ENCODE results near the gene DSCAM. TPM values are rescaled to one million over a fixed set of nuclear protein-coding genes. Genes with fewer than 3 reads are reported as not detected.

The DSCAM gene
- total RNA-seq, 3 donors from 2014 or later = not detected

GRCh38 chr21:40074198-40074597 lies 772.8 kb downstream of the DSCAM start:
- H3K36me3 Mint-ChIP-seq (ENCODE audit: insufficient read depth) = no peaks in the 10 kb centered on the region
- DNase-seq (no peak), ATAC-seq (no peak)
- H3K9me3 Mint-ChIP-seq = no peaks in the 10 kb centered on the region
- H3K4me3 Mint-ChIP-seq = no peak overlapping the region
- no peaks in the 10 kb centered on the region for H3K27me3 Mint-ChIP-seq (ENCODE audit: low read depth)
- no peaks in the 10 kb centered on the region for H3K4me1 Mint-ChIP-seq (ENCODE audit: low read depth)

GRCh38 chr21:40073642-40074041 lies 773.3 kb downstream of the DSCAM start:
- H3K36me3 Mint-ChIP-seq (ENCODE audit: insufficient read depth) = no peaks in the 10 kb centered on the region

GRCh38 chr21:40070871-40071270 lies 776.1 kb downstream of the DSCAM start:
- H3K4me1 Mint-ChIP-seq (ENCODE audit: low read depth) = no peaks in the 10 kb centered on the region
- no peak for DNase-seq
- H3K4me3 Mint-ChIP-seq = no peak overlapping the region
- no peaks in the 10 kb centered on the region for H3K27me3 Mint-ChIP-seq (ENCODE audit: low read depth)
- no peak for ATAC-seq
- no peaks in the 10 kb centered on the region for H3K36me3 Mint-ChIP-seq (ENCODE audit: insufficient read depth)
- no peaks in the 10 kb centered on the region for H3K9me3 Mint-ChIP-seq

More at GRCh38 chr21:40073642-40074041, 773.3 kb downstream of the DSCAM start:
- Mint-ChIP-seq H3K27me3 (ENCODE audit: low read depth) (no peaks in the 10 kb centered on the region), H3K9me3 (no peaks in the 10 kb centered on the region), H3K4me1 (ENCODE audit: low read depth) (no peaks in the 10 kb centered on the region), H3K4me3 (no peak overlapping the region)
- DNase-seq = no peak
- no peak for ATAC-seq

DNA sequence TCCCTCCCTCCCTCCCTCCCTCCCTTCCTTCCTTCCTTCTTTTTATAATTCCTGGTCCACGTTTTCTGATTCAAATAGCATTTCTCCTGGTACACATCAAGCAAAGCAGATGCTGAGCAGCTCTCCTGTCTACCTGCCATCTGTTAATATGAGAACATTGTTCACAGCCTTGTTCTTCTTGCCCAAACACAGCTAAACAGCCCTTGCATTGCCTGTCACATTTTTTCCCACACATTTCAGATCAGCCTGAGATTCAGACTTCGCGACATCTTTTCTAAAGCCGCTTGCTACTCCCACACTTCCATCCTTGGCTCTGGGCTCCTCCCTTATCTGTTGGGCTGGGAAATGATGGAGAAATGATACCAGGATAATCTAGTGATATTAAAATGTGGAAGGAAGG lies 779.2 kb downstream of the DSCAM start:
- DNase-seq = no peak
- ATAC-seq = no peak
- no peaks in the 10 kb centered on the region for H3K4me1 Mint-ChIP-seq (ENCODE audit: low read depth)
- no peaks in the 10 kb centered on the region for H3K36me3 Mint-ChIP-seq (ENCODE audit: insufficient read depth)
- no peaks in the 10 kb centered on the region for H3K27me3 Mint-ChIP-seq (ENCODE audit: low read depth)
- H3K9me3 Mint-ChIP-seq = no peaks in the 10 kb centered on the region
- H3K4me3 Mint-ChIP-seq = no peak overlapping the region

GRCh38 chr21:40066221-40066620 lies 780.7 kb downstream of the DSCAM start:
- no peak for ATAC-seq
- no peak overlapping the region for H3K4me3 Mint-ChIP-seq

DNA sequence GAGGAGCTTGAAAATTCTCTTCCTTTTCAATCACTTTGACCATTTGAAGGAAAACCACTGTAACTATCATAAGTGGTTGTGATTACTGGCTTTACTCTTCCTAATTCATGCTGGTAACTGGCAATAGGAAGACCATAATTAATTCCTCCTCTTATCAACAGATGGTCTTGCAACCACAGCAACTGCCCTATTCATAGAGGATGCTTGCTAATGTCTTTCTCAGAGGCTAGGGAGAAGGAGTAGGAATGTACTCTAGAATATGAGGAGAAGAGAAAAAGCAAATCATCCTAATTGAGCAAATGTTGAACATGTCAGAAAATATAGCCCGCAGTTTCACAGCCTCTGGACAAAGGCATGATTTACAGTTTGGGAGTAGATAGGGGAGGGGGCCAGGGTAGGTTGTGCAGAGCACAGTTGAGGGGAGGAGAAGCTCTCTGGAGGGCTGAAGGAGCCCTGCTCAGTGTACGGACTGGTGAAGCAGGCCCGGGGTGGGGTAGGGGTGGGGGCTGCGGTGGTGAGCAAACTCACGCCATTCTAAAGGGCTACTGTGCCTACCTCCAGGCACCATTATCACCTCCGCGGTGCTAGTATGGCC lies 786.8 kb downstream of the DSCAM start:
- ATAC-seq = no peak
- no peaks in the 10 kb centered on the region for H3K27me3 Mint-ChIP-seq (ENCODE audit: low read depth)
- no peak for DNase-seq
- no peaks in the 10 kb centered on the region for H3K36me3 Mint-ChIP-seq (ENCODE audit: insufficient read depth)
- no peak overlapping the region for H3K4me3 Mint-ChIP-seq
- peaks cover 3% of the 10 kb centered on the region for H3K9me3 Mint-ChIP-seq
- no peaks in the 10 kb centered on the region for H3K4me1 Mint-ChIP-seq (ENCODE audit: low read depth)

More at GRCh38 chr21:40066221-40066620, 780.7 kb downstream of the DSCAM start:
- Mint-ChIP-seq H3K9me3 (no peaks in the 10 kb centered on the region), H3K27me3 (ENCODE audit: low read depth) (no peaks in the 10 kb centered on the region), H3K36me3 (ENCODE audit: insufficient read depth) (no peaks in the 10 kb centered on the region), H3K4me1 (ENCODE audit: low read depth) (no peaks in the 10 kb centered on the region)
- no peak for DNase-seq

DNA sequence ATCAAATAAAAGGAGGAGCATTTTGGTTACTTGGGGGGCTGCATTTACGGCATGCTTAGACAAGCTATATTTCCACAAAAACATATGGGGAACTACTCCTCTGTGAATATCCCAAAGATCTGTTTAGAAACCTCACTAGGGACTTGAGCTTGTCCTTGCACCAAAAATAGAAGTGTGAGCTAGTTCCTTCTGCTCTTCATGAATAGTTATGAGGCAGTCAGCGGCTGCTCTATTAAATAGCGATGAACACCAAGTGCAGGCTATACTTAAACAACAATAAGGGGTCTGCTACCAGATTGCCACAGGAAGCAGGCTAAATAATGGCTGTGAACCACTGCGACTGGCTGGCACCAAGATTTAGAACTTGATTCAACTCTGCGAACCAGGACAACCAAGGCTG lies 789.6 kb downstream of the DSCAM start:
- Mint-ChIP-seq H3K4me3 (no peak overlapping the region), H3K9me3 (peaks cover 3% of the 10 kb centered on the region), H3K27me3 (ENCODE audit: low read depth) (no peaks in the 10 kb centered on the region), H3K4me1 (ENCODE audit: low read depth) (no peaks in the 10 kb centered on the region), H3K36me3 (ENCODE audit: insufficient read depth) (no peaks in the 10 kb centered on the region)
- ATAC-seq = no peak
- no peak for DNase-seq

GRCh38 chr21:40056031-40056430 lies 790.9 kb downstream of the DSCAM start:
- ATAC-seq (no peak), DNase-seq (no peak)
- Mint-ChIP-seq H3K9me3 (peaks cover 3% of the 10 kb centered on the region), H3K4me1 (ENCODE audit: low read depth) (no peaks in the 10 kb centered on the region), H3K4me3 (no peak overlapping the region), H3K27me3 (ENCODE audit: low read depth) (no peaks in the 10 kb centered on the region), H3K36me3 (ENCODE audit: insufficient read depth) (no peaks in the 10 kb centered on the region)

GRCh38 chr21:40054403-40054802 lies 792.6 kb downstream of the DSCAM start:
- Mint-ChIP-seq H3K36me3 (ENCODE audit: insufficient read depth) (no peaks in the 10 kb centered on the region), H3K27me3 (ENCODE audit: low read depth) (no peaks in the 10 kb centered on the region), H3K4me1 (ENCODE audit: low read depth) (no peaks in the 10 kb centered on the region), H3K9me3 (peaks cover 3% of the 10 kb centered on the region), H3K4me3 (no peak overlapping the region)
- no peak for DNase-seq
- ATAC-seq = no peak

- Mint-ChIP-seq H3K9me3 (peaks cover 3% of the 10 kb centered on the region), H3K27me3 (ENCODE audit: low read depth) (no peaks in the 10 kb centered on the region), H3K4me3 (no peak overlapping the region), H3K4me1 (ENCODE audit: low read depth) (no peaks in the 10 kb centered on the region), H3K36me3 (ENCODE audit: insufficient read depth) (no peaks in the 10 kb centered on the region)
- ATAC-seq (no peak), DNase-seq (no peak)
Observed at GRCh38 chr21:40053007-40053406, 794.0 kb downstream of the DSCAM start.

DNA sequence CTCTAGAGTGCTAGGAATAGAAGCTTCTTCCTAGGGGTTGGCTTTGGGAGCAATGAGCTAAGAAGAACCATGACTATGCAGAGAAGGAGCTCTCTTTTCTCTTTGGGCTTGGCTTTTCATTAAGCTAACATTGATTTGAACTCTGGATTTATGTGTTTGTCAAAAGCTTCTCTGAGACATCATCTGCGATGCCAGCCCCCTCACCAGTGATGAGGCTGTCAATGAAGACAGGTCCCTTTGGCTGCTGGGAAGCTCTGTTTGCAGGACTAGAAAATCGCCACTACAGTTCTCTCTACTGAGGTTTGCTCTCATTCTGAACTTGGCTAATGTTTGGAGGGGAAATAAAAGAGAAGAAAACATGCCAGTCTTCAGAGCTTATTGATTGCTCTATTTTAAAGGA lies 794.7 kb downstream of the DSCAM start:
- H3K4me3 Mint-ChIP-seq = no peak overlapping the region
- ATAC-seq (no peak), DNase-seq (no peak)
- peaks cover 3% of the 10 kb centered on the region for H3K9me3 Mint-ChIP-seq
- no peaks in the 10 kb centered on the region for H3K4me1 Mint-ChIP-seq (ENCODE audit: low read depth)
- H3K27me3 Mint-ChIP-seq (ENCODE audit: low read depth) = no peaks in the 10 kb centered on the region
- H3K36me3 Mint-ChIP-seq (ENCODE audit: insufficient read depth) = no peaks in the 10 kb centered on the region

DNA sequence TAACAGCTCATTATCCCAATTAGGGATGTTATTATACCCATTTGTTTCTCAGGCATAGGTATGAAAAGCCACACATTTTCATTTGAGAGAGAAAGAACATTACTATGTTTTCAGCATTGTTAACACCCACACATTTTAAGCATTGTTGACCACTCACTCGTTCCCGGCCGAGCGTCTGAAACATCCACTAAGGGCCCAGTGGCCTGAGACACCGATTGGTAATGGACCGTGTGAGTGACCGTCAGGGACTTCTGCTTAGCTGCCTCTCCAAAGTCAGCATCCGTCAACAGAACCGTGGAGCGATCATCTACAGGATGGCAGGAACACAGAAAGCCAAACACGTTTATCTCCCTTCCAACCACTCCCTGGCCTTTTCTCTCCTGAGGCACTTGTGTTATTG lies 795.2 kb downstream of the DSCAM start:
- H3K4me3 Mint-ChIP-seq = no peak overlapping the region
- H3K36me3 Mint-ChIP-seq (ENCODE audit: insufficient read depth) = no peaks in the 10 kb centered on the region
- no peak for DNase-seq
- peaks cover 3% of the 10 kb centered on the region for H3K9me3 Mint-ChIP-seq
- no peaks in the 10 kb centered on the region for H3K27me3 Mint-ChIP-seq (ENCODE audit: low read depth)
- no peak for ATAC-seq
- no peaks in the 10 kb centered on the region for H3K4me1 Mint-ChIP-seq (ENCODE audit: low read depth)

DNA sequence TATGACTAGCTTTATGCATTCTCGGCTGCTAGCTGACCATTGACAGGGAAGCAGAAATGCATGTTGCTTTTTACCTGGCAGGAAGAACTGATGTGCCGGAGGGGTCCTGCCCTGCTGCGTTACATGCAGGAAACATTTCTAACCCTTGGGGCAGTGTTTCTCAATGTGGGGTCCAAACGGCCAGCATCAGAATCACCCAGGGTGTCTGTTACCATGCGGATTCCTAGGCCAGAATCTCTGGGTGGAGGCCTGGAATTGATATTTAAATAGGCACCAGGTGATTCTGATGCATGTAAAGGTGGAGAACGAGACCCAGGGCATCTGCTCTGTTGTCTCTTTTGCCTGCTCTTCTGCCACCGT lies 797.0 kb downstream of the DSCAM start:
- no peak for ATAC-seq
- Mint-ChIP-seq H3K4me1 (ENCODE audit: low read depth) (no peaks in the 10 kb centered on the region), H3K4me3 (no peak overlapping the region), H3K27me3 (ENCODE audit: low read depth) (no peaks in the 10 kb centered on the region), H3K9me3 (no peaks in the 10 kb centered on the region), H3K36me3 (ENCODE audit: insufficient read depth) (no peaks in the 10 kb centered on the region)
- no peak for DNase-seq

DNA sequence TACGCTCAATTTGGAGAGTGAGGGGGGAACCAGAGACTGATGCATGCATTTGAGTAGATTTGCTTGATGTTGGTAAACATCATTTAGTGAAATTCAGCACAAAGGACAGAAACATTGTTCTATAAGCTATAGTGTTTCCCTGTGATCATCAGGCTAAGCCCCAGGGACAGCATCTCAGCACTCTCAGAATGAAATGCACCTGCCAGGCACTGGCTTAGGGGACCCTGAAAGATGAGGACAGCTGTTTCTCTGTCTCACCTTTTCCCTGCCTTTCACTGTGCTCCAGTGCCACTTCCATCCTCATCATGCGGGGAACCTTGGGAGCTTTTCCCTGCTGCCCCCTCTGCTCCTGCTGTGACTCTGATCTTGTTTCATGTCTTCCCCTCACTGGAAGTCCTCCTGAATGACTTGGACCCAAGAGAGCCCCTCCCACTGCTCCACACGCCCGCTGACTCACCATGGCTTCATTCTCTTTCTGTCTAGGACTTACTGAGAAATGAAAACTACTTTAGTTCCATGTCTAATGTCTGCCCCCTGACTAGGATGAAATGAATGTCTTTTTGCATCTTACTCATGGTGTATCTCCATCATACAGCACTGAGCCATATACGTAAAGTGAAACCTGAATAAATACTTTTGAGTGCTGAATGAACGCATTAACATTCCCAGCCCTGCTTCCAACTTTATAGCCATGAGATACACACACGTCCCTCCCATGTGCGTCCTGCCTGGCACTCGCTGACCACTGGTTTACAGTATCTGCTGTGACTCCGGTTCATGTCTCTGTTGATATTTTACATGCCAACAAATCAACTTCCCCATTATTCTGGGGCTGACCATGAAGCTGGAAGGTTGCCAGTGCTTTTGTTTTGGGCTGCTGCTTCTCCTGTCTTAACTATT lies 797.7 kb downstream of the DSCAM start:
- no peaks in the 10 kb centered on the region for H3K36me3 Mint-ChIP-seq (ENCODE audit: insufficient read depth)
- no peaks in the 10 kb centered on the region for H3K9me3 Mint-ChIP-seq
- DNase-seq (no peak), ATAC-seq (peak in 1 of 2 donors; percentile 43)
- no peaks in the 10 kb centered on the region for H3K4me1 Mint-ChIP-seq (ENCODE audit: low read depth)
- no peaks in the 10 kb centered on the region for H3K27me3 Mint-ChIP-seq (ENCODE audit: low read depth)
- no peak overlapping the region for H3K4me3 Mint-ChIP-seq

All from activated T-cell treated with anti-CD3 and anti-CD28 coated beads, Interleukin-2, amount 50 U/mL, for 4 hours (primary cell).